Esophagus muscularis mucosa (tissue), 4 donors: ENCODE data around the gene PLPP6. TPM values are rescaled to one million over a fixed set of nuclear protein-coding genes. Genes with fewer than 3 reads are reported as not detected.
"Not testable (repeated sequence)": the region's sequence is repeated elsewhere in the genome, so short reads cannot be mapped to it uniquely, and the experiment has no call there.

Experiments
- DNase-seq: peaks from one replicate; pipeline ENCODE4 v3.0.0-alpha.2; 2017; ENCODE audit errors: extremely low spot score
- H3K27ac ChIP-seq, 4 donors: fragments of 200-600 bp; sonication (generic); replicated peaks in 1 of 4; 1 replicate in 3 of 4; 2 replicates in 1 of 4; pipeline ENCODE4 v1.5.1; 2016 to 2019; ENCODE audit warnings: mild to moderate bottlenecking in 1 of 4
- H3K27me3 ChIP-seq, 4 donors: fragments of 200-600 bp; sonication (generic); one replicate each; pipeline versions ENCODE4 v1.5.1 to v1.6.0; 2016 to 2019
- H3K36me3 ChIP-seq, 4 donors: fragments of 200-600 bp; sonication (generic); one replicate each; pipeline ENCODE4 v1.5.1; 2016 to 2019
- H3K4me1 ChIP-seq, 4 donors: fragments of 200-600 bp; sonication (generic); one replicate each; pipeline ENCODE4 v1.5.1; 2016 to 2019
- H3K4me3 ChIP-seq, 4 donors: fragments of 200-600 bp; sonication (generic); 1 replicate in 2 of 4; 2 replicates in 2 of 4; pipeline ENCODE4 v1.5.1; 2016 to 2019; ENCODE audit warnings: mild to moderate bottlenecking in 4 of 4, moderate library complexity in 1 of 4
- H3K9me3 ChIP-seq, 4 donors: fragments of 200-600 bp; sonication (generic); 1 replicate in 3 of 4; 2 replicates in 1 of 4; pipeline ENCODE4 v1.5.1; 2016 to 2019
- EP300 ChIP-seq: sonication (generic); formaldehyde crosslinking; IDR thresholded peaks from one replicate; pipeline ENCODE4 v1.6.1; 2017; ENCODE audit warnings: antibody characterized with exemption
- POLR2A ChIP-seq: fragments of 450-650 bp; IDR thresholded peaks from one replicate; pipeline ENCODE4 v1.6.1; 2017; ENCODE audit warnings: antibody characterized with exemption, moderate library complexity, mild to moderate bottlenecking, low read depth
- POLR2AphosphoS5 ChIP-seq, 2 donors: sonication (generic); formaldehyde crosslinking; IDR thresholded peaks; one replicate each; pipeline ENCODE4 v1.6.1; 2017; ENCODE audit warnings: antibody characterized with exemption in 2 of 2
- WGBS: methylation state at CpG from one replicate; pipeline ENCODE4 v1.1.5; 2018; 5-methylcytosine and 5-hydroxymethylcytosine counted together
- intact Hi-C: fragments of 100-400 bp; cut with DNase I; formaldehyde crosslinking; loops from one replicate; pipeline ENCODE4 v1.15.1; 2023
- total RNA-seq, 4 donors: library from RNA; depleted of rRNA; stranded (reverse); fragments of >200 nt; gene quantifications; one replicate each; pipeline versions ENCODE4 v1.1.0 to v1.2.1, GENCODE V29; 2016
- TF ChIP-seq, protein P1 (sequence below), 3 experiments: fragments of 200-600 bp in 2 of 3; fragments of 450-650 bp in 1 of 3; sonication (generic) in 2 of 3; IDR thresholded peaks; one replicate each; pipeline ENCODE4 v1.5.1; 2017 to 2019; ENCODE audit warnings: antibody characterized with exemption in 3 of 3, mild to moderate bottlenecking in 2 of 3, moderate library complexity in 1 of 3

Gene PLPP6
- total RNA-seq, 4 donors from 2014 or later, result 3.8 to 6.3 (median 6.2) TPM

DNA sequence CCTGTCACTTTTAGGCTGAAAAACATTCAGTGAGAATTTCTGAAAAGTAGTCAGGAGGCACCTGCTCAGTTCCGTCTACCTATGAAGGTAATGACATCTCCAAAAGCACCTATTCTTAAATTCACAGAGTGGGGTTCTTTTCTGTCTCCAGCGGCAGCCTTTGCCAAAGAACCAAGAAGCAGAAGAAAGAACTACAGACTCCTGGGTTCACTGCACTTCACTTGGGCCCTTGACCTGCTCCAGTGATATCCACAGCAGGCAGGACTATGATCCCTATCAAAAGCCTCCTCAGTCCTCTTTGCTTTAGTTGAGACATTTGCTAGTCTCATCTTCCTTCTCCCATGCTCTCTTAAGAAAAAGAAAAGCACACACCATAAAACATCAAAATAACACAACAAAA is 19.7 kb upstream of the PLPP6 start:
- Histone ChIP-seq H3K4me3 (no peak overlapping the region), H3K4me1 (peaks cover 0 to 7% (median 6%) of the 10 kb centered on the region in 4 donors), H3K9me3 (no peaks in the 10 kb centered on the region), H3K27ac (no peak overlapping the region), H3K27me3 (no peaks in the 10 kb centered on the region), H3K36me3 (no peaks in the 10 kb centered on the region)
- no peak for DNase-seq
- 92% methylated on average over 2 of the region's 2 CpGs for WGBS
- intact Hi-C loops, result no loop called here
- TF ChIP-seq POLR2A (no peak), POLR2AphosphoS5 (IDR thresholded peaks at IDR 0.05) (no peak), EP300 (no peak)
- TF ChIP-seq, protein P1, sequence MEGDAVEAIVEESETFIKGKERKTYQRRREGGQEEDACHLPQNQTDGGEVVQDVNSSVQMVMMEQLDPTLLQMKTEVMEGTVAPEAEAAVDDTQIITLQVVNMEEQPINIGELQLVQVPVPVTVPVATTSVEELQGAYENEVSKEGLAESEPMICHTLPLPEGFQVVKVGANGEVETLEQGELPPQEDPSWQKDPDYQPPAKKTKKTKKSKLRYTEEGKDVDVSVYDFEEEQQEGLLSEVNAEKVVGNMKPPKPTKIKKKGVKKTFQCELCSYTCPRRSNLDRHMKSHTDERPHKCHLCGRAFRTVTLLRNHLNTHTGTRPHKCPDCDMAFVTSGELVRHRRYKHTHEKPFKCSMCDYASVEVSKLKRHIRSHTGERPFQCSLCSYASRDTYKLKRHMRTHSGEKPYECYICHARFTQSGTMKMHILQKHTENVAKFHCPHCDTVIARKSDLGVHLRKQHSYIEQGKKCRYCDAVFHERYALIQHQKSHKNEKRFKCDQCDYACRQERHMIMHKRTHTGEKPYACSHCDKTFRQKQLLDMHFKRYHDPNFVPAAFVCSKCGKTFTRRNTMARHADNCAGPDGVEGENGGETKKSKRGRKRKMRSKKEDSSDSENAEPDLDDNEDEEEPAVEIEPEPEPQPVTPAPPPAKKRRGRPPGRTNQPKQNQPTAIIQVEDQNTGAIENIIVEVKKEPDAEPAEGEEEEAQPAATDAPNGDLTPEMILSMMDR (IDR thresholded peaks at IDR 0.05), result no peak

DNA sequence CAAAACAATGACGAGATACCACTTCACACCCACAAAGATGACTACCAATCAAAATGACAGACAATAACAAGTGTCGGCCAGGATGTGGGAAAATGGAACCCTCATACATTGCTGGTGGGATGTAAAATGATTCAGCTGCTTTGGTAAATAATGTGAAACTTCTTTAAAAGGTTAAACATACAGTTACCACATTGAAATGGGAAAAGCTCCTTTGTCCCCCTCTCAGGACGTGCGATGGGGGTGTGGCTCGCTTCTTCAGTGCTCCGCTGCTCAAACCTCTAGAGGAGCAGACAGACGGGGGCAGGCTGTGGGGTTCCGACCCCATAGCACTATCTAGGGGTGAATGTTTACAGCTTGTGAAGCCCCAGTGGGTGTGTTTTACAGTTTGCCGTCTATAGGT is 8.0 kb upstream of the PLPP6 start:
- H3K4me1 ChIP-seq, result no peaks in the 10 kb centered on the region
- H3K36me3 ChIP-seq, result no peaks in the 10 kb centered on the region
- H3K4me3 ChIP-seq, result no peak overlapping the region
- intact Hi-C loops, result no loop called here
- 82% methylated on average over 9 of the region's 9 CpGs for WGBS
- no peaks in the 10 kb centered on the region for H3K27me3 ChIP-seq
- no peaks in the 10 kb centered on the region for H3K9me3 ChIP-seq
- no peak for TF ChIP-seq EP300
- no peak for TF ChIP-seq POLR2AphosphoS5 (IDR thresholded peaks at IDR 0.05)
- TF ChIP-seq POLR2A, result no peak
- TF ChIP-seq, protein P1 (IDR thresholded peaks at IDR 0.05), result no peak
- no peak for DNase-seq
- H3K27ac ChIP-seq, result no peak overlapping the region

DNA sequence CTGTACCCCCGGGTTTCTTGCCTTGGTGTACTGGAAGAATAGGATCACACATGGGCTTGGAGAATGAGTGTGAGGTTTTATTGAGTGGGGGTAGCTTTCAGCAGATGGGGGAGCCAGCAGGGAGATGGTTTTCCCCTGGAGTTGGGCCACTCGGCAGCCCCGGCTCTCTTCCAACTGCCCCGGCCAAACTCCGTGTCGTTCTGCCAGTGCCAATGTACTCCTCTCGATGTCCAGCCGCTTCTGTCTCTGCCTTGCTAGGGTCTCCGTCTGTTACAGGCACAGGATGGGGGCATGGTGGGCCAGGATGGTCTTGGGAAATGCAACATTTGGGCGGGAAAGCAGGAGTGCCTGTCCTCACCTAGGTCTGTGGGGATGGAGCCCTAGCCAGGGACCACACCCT is 7.6 kb upstream of the PLPP6 start:
- Histone ChIP-seq H3K4me1 (no peaks in the 10 kb centered on the region), H3K27ac (no peak overlapping the region), H3K36me3 (no peaks in the 10 kb centered on the region), H3K27me3 (no peaks in the 10 kb centered on the region), H3K9me3 (no peaks in the 10 kb centered on the region), H3K4me3 (no peak overlapping the region)
- intact Hi-C loops, result no loop called here
- WGBS, result 77% methylated on average over 8 of the region's 10 CpGs
- no peak for TF ChIP-seq EP300
- TF ChIP-seq, protein P1 (IDR thresholded peaks at IDR 0.05), result no peak
- TF ChIP-seq POLR2AphosphoS5 (IDR thresholded peaks at IDR 0.05), result no peak
- no peak for TF ChIP-seq POLR2A
- no peak for DNase-seq

DNA sequence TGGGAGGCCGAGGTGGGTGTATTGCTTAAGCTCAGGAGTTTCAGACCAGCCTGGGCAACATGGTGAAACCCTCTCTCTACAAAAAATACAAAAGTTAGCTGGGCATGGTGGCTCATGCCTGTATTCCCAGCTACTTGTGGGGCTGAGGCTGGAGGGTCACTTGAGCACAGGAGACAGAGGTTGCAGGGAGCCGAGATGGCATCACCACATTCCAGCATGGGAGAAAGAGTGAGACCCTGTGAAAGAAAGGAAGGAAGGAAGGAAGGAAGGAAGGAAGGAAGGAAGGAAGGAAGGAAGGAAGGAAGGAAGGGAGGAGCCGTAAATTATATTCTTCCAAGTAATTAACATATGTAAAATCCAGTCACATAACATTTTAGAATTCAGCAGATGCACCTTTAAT is 5.9 kb upstream of the PLPP6 start:
- intact Hi-C loops, H3K36me3 ChIP-seq, H3K9me3 ChIP-seq, H3K27me3 ChIP-seq, H3K4me3 ChIP-seq, DNase-seq, H3K4me1 ChIP-seq, H3K27ac ChIP-seq: not testable (repeated sequence)
- 94% methylated on average over 3 of the region's 3 CpGs for WGBS

DNA sequence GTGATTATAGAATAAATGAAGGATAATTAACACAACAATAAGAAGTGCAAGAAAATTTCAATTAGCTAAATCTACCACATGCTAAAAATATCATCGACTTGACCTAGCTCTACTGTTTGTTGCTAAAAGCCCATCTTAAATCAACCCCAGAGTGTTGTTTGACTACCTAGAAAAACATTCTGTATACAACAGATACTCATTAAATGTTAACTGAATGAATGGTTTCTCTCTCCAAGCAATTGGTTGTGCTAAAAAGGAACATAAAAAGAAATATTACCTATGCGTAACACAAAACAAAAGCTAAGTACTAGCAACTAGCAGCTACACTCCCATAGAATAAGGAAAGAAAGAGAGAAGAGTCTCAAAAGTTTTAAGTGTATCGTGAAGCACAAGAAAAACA is 5.5 kb upstream of the PLPP6 start:
- TF ChIP-seq, protein P1 (IDR thresholded peaks at IDR 0.05), result no peak
- TF ChIP-seq EP300, result no peak
- Histone ChIP-seq H3K27me3 (no peaks in the 10 kb centered on the region), H3K36me3 (no peaks in the 10 kb centered on the region), H3K27ac (no peak overlapping the region), H3K9me3 (no peaks in the 10 kb centered on the region), H3K4me1 (peaks cover 2 to 5% (median 3%) of the 10 kb centered on the region in 4 donors), H3K4me3 (no peak overlapping the region)
- 75% methylated on average over 3 of the region's 3 CpGs for WGBS
- DNase-seq, result no peak
- intact Hi-C loops, result no loop called here
